Measurements from ENCODE around the gene LTB4R2.
"Not testable (repeated sequence)": the region's sequence is repeated elsewhere in the genome, so short reads cannot be mapped to it uniquely, and the experiment has no call there.

GRCh38 chr14:24354482-24354825, 44.5 kb downstream of the LTB4R2 start:
- TF ChIP-seq CTCF (IDR thresholded peaks at IDR 0.05; ENCODE audit: low read depth, low read length); EZH2phosphoT487 (IDR thresholded peaks at IDR 0.05; ENCODE audit: low read depth): not testable (repeated sequence)
